Measurements from ENCODE around the gene MYH16.
"Not testable (repeated sequence)": the region's sequence is repeated elsewhere in the genome, so short reads cannot be mapped to it uniquely, and the experiment has no call there.

Gene MYH16

GRCh38 chr7:99322659-99323058, 50.0 kb downstream of the MYH16 start:
- H3K27me3 ChIP-seq (ENCODE audit: control insufficient read depth in 3 of 3, insufficient read depth in 3 of 3, low read depth in 1 of 3, low read length in 3 of 3); H3K4ac ChIP-seq (ENCODE audit: low read length); H4K91ac ChIP-seq (ENCODE audit: low read depth, low read length, poor library complexity); H3K14ac ChIP-seq (ENCODE audit: low read length); H3K36me3 ChIP-seq (replicated peaks in 1 of 2; ENCODE audit: control insufficient read depth in 2 of 2, insufficient read depth in 2 of 2, low read length in 2 of 2); H2BK120ac ChIP-seq (ENCODE audit: low read depth, low read length); H2AK5ac ChIP-seq (ENCODE audit: low read depth, low read length); H3K4me1 ChIP-seq (ENCODE audit: control insufficient read depth in 2 of 2, insufficient read depth in 1 of 2, low read depth in 1 of 2, low read length in 2 of 2); H3K27ac ChIP-seq (replicated peaks; ENCODE audit: low read length); H4K8ac ChIP-seq (ENCODE audit: low read depth, low read length); H3K9me3 ChIP-seq (replicated peaks in 1 of 2; ENCODE audit: control insufficient read depth in 2 of 2, insufficient read depth in 1 of 2, low read depth in 1 of 2, low read length in 2 of 2); H3K18ac ChIP-seq (ENCODE audit: low read length); H3K23ac ChIP-seq (ENCODE audit: low read depth, low read length, poor library complexity); H2AFZ ChIP-seq (ENCODE audit: low read length); H3K9ac ChIP-seq (ENCODE audit: low read depth, low read length, poor library complexity); H3K79me1 ChIP-seq (ENCODE audit: low read depth, low read length); H3K4me2 ChIP-seq (ENCODE audit: insufficient read depth, low read length, poor library complexity, severe bottlenecking); H2BK12ac ChIP-seq (ENCODE audit: low read length); H2BK15ac ChIP-seq (ENCODE audit: low read length); H3K4me3 ChIP-seq (ENCODE audit: low read length in 2 of 2); H2BK5ac ChIP-seq (ENCODE audit: low read length); DNase-seq (ENCODE audit: low spot score): not testable (repeated sequence)
- no CpG with 5 or more reads among the region's 6 CpGs for WGBS, 2 donors (ENCODE audit: extremely low coverage in 2 of 2, insufficient read length in 2 of 2, insufficient replicate concordance in 1 of 2)

- peak overlapping the region; percentile 87 for H3K4me2 ChIP-seq (ENCODE audit: insufficient read depth, low read length, poor library complexity, severe bottlenecking)
- H2BK120ac ChIP-seq (ENCODE audit: low read depth, low read length): no peak overlapping the region
- H4K91ac ChIP-seq (ENCODE audit: low read depth, low read length, poor library complexity): no peak overlapping the region
- H3K4me1 ChIP-seq (ENCODE audit: control insufficient read depth in 2 of 2, insufficient read depth in 1 of 2, low read depth in 1 of 2, low read length in 2 of 2): peaks cover 2 to 4% of the 10 kb centered on the region in 2 donors
- DNase-seq (ENCODE audit: low spot score): no peak
- H3K9ac ChIP-seq (ENCODE audit: low read depth, low read length, poor library complexity): no peak overlapping the region
- H3K18ac ChIP-seq (ENCODE audit: low read length): no peak overlapping the region
- peaks cover 2 to 12% of the 10 kb centered on the region in 2 donors for H3K36me3 ChIP-seq (replicated peaks in 1 of 2; ENCODE audit: control insufficient read depth in 2 of 2, insufficient read depth in 2 of 2, low read length in 2 of 2)
- H3K27me3 ChIP-seq (ENCODE audit: control insufficient read depth in 3 of 3, insufficient read depth in 3 of 3, low read depth in 1 of 3, low read length in 3 of 3): no peaks in the 10 kb centered on the region
- H2AFZ ChIP-seq (ENCODE audit: low read length): no peak overlapping the region
- H3K23ac ChIP-seq (ENCODE audit: low read depth, low read length, poor library complexity): no peak overlapping the region
- H3K14ac ChIP-seq (ENCODE audit: low read length): no peak overlapping the region
- WGBS, 2 donors (ENCODE audit: extremely low coverage in 2 of 2, insufficient read length in 2 of 2, insufficient replicate concordance in 1 of 2): no CpG with 5 or more reads among the region's 14 CpGs
- H3K4ac ChIP-seq (ENCODE audit: low read length): no peak overlapping the region
- peaks cover 4% of the 10 kb centered on the region for H3K79me1 ChIP-seq (ENCODE audit: low read depth, low read length)
- H3K9me3 ChIP-seq (replicated peaks in 1 of 2; ENCODE audit: control insufficient read depth in 2 of 2, insufficient read depth in 1 of 2, low read depth in 1 of 2, low read length in 2 of 2): no peaks in the 10 kb centered on the region
- H2BK12ac ChIP-seq (ENCODE audit: low read length): no peak overlapping the region
- H2BK5ac ChIP-seq (ENCODE audit: low read length): no peak overlapping the region
- no peak overlapping the region for H2AK5ac ChIP-seq (ENCODE audit: low read depth, low read length)
- no peak overlapping the region for H4K8ac ChIP-seq (ENCODE audit: low read depth, low read length)
- H3K27ac ChIP-seq (replicated peaks; ENCODE audit: low read length): no peak overlapping the region
- H2BK15ac ChIP-seq (ENCODE audit: low read length): no peak overlapping the region
- peak overlapping the region in 1 of 2 donors; percentile 84 for H3K4me3 ChIP-seq (ENCODE audit: low read length in 2 of 2)
These were observed 51.9 kb downstream of the MYH16 start for GRCh38 chr7:99324559-99324958.

- Histone ChIP-seq H3K9me3 (replicated peaks in 1 of 2; ENCODE audit: control insufficient read depth in 2 of 2, insufficient read depth in 1 of 2, low read depth in 1 of 2, low read length in 2 of 2) (no peaks in the 10 kb centered on the region), H3K79me1 (ENCODE audit: low read depth, low read length) (peaks cover 4% of the 10 kb centered on the region), H3K14ac (ENCODE audit: low read length) (no peak overlapping the region), H2BK5ac (ENCODE audit: low read length) (peak overlapping the region; percentile 62), H4K8ac (ENCODE audit: low read depth, low read length) (no peak overlapping the region), H3K36me3 (replicated peaks in 1 of 2; ENCODE audit: control insufficient read depth in 2 of 2, insufficient read depth in 2 of 2, low read length in 2 of 2) (peaks cover 2 to 12% of the 10 kb centered on the region in 2 donors), H2AK5ac (ENCODE audit: low read depth, low read length) (peak overlapping the region; percentile 84), H2BK12ac (ENCODE audit: low read length) (no peak overlapping the region), H3K18ac (ENCODE audit: low read length) (peak overlapping the region; percentile 96), H3K4ac (ENCODE audit: low read length) (no peak overlapping the region), H3K4me2 (ENCODE audit: insufficient read depth, low read length, poor library complexity, severe bottlenecking) (peak overlapping the region; percentile 87), H4K91ac (ENCODE audit: low read depth, low read length, poor library complexity) (no peak overlapping the region), H2AFZ (ENCODE audit: low read length) (peak overlapping the region; percentile 90), H2BK15ac (ENCODE audit: low read length) (no peak overlapping the region), H2BK120ac (ENCODE audit: low read depth, low read length) (no peak overlapping the region), H3K4me3 (ENCODE audit: low read length in 2 of 2) (peak overlapping the region; percentile 84 to 89), H3K27ac (replicated peaks; ENCODE audit: low read length) (no peak overlapping the region), H3K27me3 (ENCODE audit: control insufficient read depth in 3 of 3, insufficient read depth in 3 of 3, low read depth in 1 of 3, low read length in 3 of 3) (no peaks in the 10 kb centered on the region), H3K23ac (ENCODE audit: low read depth, low read length, poor library complexity) (no peak overlapping the region), H3K9ac (ENCODE audit: low read depth, low read length, poor library complexity) (peak overlapping the region; percentile 44), H3K4me1 (ENCODE audit: control insufficient read depth in 2 of 2, insufficient read depth in 1 of 2, low read depth in 1 of 2, low read length in 2 of 2) (peaks cover 2 to 4% of the 10 kb centered on the region in 2 donors)
- no CpG with 5 or more reads among the region's 14 CpGs for WGBS, 2 donors (ENCODE audit: extremely low coverage in 2 of 2, insufficient read length in 2 of 2, insufficient replicate concordance in 1 of 2)
- DNase-seq (ENCODE audit: low spot score): no peak
These were observed 52.4 kb downstream of the MYH16 start for GRCh38 chr7:99325001-99325493.

- H4K8ac ChIP-seq (ENCODE audit: low read depth, low read length): no peak within 1 kb of the TSS
- H3K4me1 ChIP-seq (ENCODE audit: control insufficient read depth in 2 of 2, insufficient read depth in 1 of 2, low read depth in 1 of 2, low read length in 2 of 2): peaks cover 2 to 4% of the 10 kb centered on the region in 2 donors
- peak within 1 kb of the TSS; percentile 97 for H3K14ac ChIP-seq (ENCODE audit: low read length)
- peak; percentile 93 for DNase-seq (ENCODE audit: low spot score)
- H4K91ac ChIP-seq (ENCODE audit: low read depth, low read length, poor library complexity): no peak within 1 kb of the TSS
- WGBS, 2 donors (ENCODE audit: extremely low coverage in 2 of 2, insufficient read length in 2 of 2, insufficient replicate concordance in 1 of 2): no CpG with 5 or more reads among the region's 82 CpGs
- peak within 1 kb of the TSS; percentile 74 for H3K27ac ChIP-seq (replicated peaks; ENCODE audit: low read length)
- H3K9me3 ChIP-seq (replicated peaks in 1 of 2; ENCODE audit: control insufficient read depth in 2 of 2, insufficient read depth in 1 of 2, low read depth in 1 of 2, low read length in 2 of 2): no peaks in the 10 kb centered on the region
- H3K9ac ChIP-seq (ENCODE audit: low read depth, low read length, poor library complexity): peak within 1 kb of the TSS; percentile 97
- peak within 1 kb of the TSS; percentile 87 for H3K4me2 ChIP-seq (ENCODE audit: insufficient read depth, low read length, poor library complexity, severe bottlenecking)
- H3K79me1 ChIP-seq (ENCODE audit: low read depth, low read length): peaks cover 4% of the 10 kb centered on the region
- peak within 1 kb of the TSS; percentile 90 for H2AFZ ChIP-seq (ENCODE audit: low read length)
- H2AK5ac ChIP-seq (ENCODE audit: low read depth, low read length): peak within 1 kb of the TSS; percentile 84
- H3K27me3 ChIP-seq (ENCODE audit: control insufficient read depth in 3 of 3, insufficient read depth in 3 of 3, low read depth in 1 of 3, low read length in 3 of 3): no peaks in the 10 kb centered on the region
- H3K23ac ChIP-seq (ENCODE audit: low read depth, low read length, poor library complexity): peak within 1 kb of the TSS; percentile 95
- H3K4ac ChIP-seq (ENCODE audit: low read length): no peak within 1 kb of the TSS
- H3K18ac ChIP-seq (ENCODE audit: low read length): peak within 1 kb of the TSS; percentile 96
- H2BK120ac ChIP-seq (ENCODE audit: low read depth, low read length): no peak within 1 kb of the TSS
- H3K36me3 ChIP-seq (replicated peaks in 1 of 2; ENCODE audit: control insufficient read depth in 2 of 2, insufficient read depth in 2 of 2, low read length in 2 of 2): peaks cover 2 to 16% of the 10 kb centered on the region in 2 donors
- H2BK5ac ChIP-seq (ENCODE audit: low read length): peak within 1 kb of the TSS; percentile 62
- no peak within 1 kb of the TSS for H2BK15ac ChIP-seq (ENCODE audit: low read length)
- H2BK12ac ChIP-seq (ENCODE audit: low read length): no peak within 1 kb of the TSS
- peak within 1 kb of the TSS; percentile 84 to 89 for H3K4me3 ChIP-seq (ENCODE audit: low read length in 2 of 2)
These were observed 53.2 kb downstream of the MYH16 start, which contains the start of gene ARPC1A for GRCh38 chr7:99325592-99326407. ARPC1A (plus strand) TSS chr7:99325898; CDS start chr7:99333354, 7,456 bp downstream.
